HEK293T (cell line): ENCODE data around the gene MLX.
A peak's percentile ranks its signal among the peaks of the same experiment; 100 is the strongest.
"Not testable (repeated sequence)": the region's sequence is repeated elsewhere in the genome, so short reads cannot be mapped to it uniquely, and the experiment has no call there.

Experiments used
- CTCF ChIA-PET: fragments of 350-600 bp; formaldehyde crosslinking; extraction: SDS; loops from one replicate; lab custom pipeline; 2021; ENCODE audit warnings: antibody characterized with exemption, inconsistent platforms; lab: Yijun Ruan, JAX
- POLR2A ChIA-PET: fragments of 350-600 bp; formaldehyde crosslinking; extraction: SDS; loops from one replicate; lab custom pipeline; 2020; ENCODE audit warnings: antibody characterized with exemption, inconsistent platforms; lab: Yijun Ruan, JAX
- DNase-seq: peaks from one replicate; pipeline ENCODE4 v3.0.0; 2012; ENCODE audit warnings: mixed read lengths; ENCODE audit errors: extremely low spot score
- ARNT ChIP-seq: fragments of 450-650 bp; IDR thresholded peaks from 2 replicates; pipeline ENCODE4 v1.6.1; 2017; ENCODE audit warnings: mild to moderate bottlenecking
- BHLHE40 ChIP-seq: fragments of 450-650 bp; IDR thresholded peaks from 2 replicates; pipeline ENCODE4 v1.6.1; 2016; ENCODE audit warnings: mild to moderate bottlenecking, moderate library complexity, borderline replicate concordance
- CTBP1 ChIP-seq: fragments of 450-650 bp; IDR thresholded peaks from 2 replicates; pipeline ENCODE4 v1.6.1; 2016; ENCODE audit warnings: borderline replicate concordance
- ELF4 ChIP-seq: fragments of 450-650 bp; IDR thresholded peaks from 2 replicates; pipeline ENCODE4 v1.6.1; 2017; ENCODE audit warnings: antibody characterized with exemption
- FOXA1 ChIP-seq: fragments of 450-650 bp; IDR thresholded peaks from 2 replicates; pipeline ENCODE4 v1.6.1; 2016; ENCODE audit warnings: mild to moderate bottlenecking
- FOXK2 ChIP-seq: fragments of 450-650 bp; IDR thresholded peaks from 2 replicates; pipeline ENCODE4 v1.6.1; 2016; ENCODE audit warnings: mild to moderate bottlenecking
- FOXM1 ChIP-seq: fragments of 450-650 bp; IDR thresholded peaks from 2 replicates; pipeline ENCODE4 v1.6.1; 2017; ENCODE audit warnings: mild to moderate bottlenecking, borderline replicate concordance
- HDGF ChIP-seq: fragments of 450-650 bp; IDR thresholded peaks from 2 replicates; pipeline ENCODE4 v1.6.1; 2017; ENCODE audit warnings: antibody characterized with exemption, borderline replicate concordance
- L3MBTL2 ChIP-seq: fragments of 450-650 bp; conservative IDR thresholded peaks from 2 replicates; pipeline ENCODE4 v1.6.1; 2016; ENCODE audit warnings: mild to moderate bottlenecking
- LEF1 ChIP-seq: fragments of 450-650 bp; IDR thresholded peaks from 2 replicates; pipeline ENCODE4 v1.6.1; 2017; ENCODE audit warnings: mild to moderate bottlenecking, borderline replicate concordance
- NFRKB ChIP-seq: fragments of 450-650 bp; IDR thresholded peaks from 2 replicates; pipeline ENCODE4 v1.6.1; 2016; ENCODE audit warnings: mild to moderate bottlenecking, moderate library complexity
- SP1 ChIP-seq: fragments of 450-650 bp; IDR thresholded peaks from 2 replicates; pipeline ENCODE4 v1.6.1; 2017
- SUZ12 ChIP-seq: fragments of 450-650 bp; IDR thresholded peaks from 2 replicates; pipeline ENCODE4 v1.6.1; 2016; ENCODE audit warnings: mild to moderate bottlenecking
- TARDBP ChIP-seq: fragments of 450-650 bp; IDR thresholded peaks from 2 replicates; pipeline ENCODE4 v1.6.1; 2016
- ZNF384 ChIP-seq: fragments of 450-650 bp; IDR thresholded peaks from 2 replicates; pipeline ENCODE4 v1.6.1; 2016
- TF ChIP-seq, protein P1 (sequence below): fragments of 450-650 bp; IDR thresholded peaks from 2 replicates; pipeline ENCODE4 v1.6.1; 2016

Gene MLX

DNA sequence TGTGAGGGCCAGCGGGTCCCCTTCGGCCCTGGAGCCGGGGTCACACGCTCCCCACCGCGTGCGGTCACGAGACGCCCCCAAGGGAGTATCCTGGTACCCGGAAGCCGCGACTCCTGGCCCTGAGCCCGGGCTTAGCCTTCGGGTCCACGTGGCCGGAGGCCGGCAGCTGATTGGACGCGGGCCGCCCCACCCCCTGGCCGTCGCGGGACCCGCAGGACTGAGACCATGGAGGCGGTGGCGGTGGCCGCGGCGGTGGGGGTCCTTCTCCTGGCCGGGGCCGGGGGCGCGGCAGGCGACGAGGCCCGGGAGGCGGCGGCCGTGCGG is 30.9 kb upstream of the MLX start, which contains the start of gene NAGLU:
NAGLU (plus strand) TSS at position 194 of the 324 bp plus-strand sequence; CDS start at position 226, 32 bp downstream.
- TF ChIP-seq SP1 (no peak), FOXK2 (no peak), ZNF384 (no peak), TARDBP (no peak), HDGF (no peak), FOXA1 (no peak), BHLHE40 (no peak), ELF4 (peak; percentile 97), CTBP1 (no peak), ARNT (no peak), L3MBTL2 (peak; percentile 10; the same call in 1 of the 2 replicates), SUZ12 (no peak), NFRKB (no peak)
- ChIA-PET CTCF (interaction anchor here (0.6 to 1.4 kb wide), 6 partner anchors 9 to 158 kb away, joined by 3 to 10 read pairs (median 4); partner anchors contain the start of gene PSMC3IP), POLR2A (interaction anchor here (0.6 to 3.4 kb wide), 28 partner anchors 9 to 569 kb away, joined by 3 to 37 read pairs (median 5); partner anchors contain the start of genes CAVIN1, CNP, HSD17B1 and MLX)
- peak; percentile 96 for DNase-seq

- no peak for TF ChIP-seq NFRKB
- TF ChIP-seq BHLHE40, result no peak
- peak; percentile 64 for TF ChIP-seq FOXM1
- peak; percentile 71; the same call in 1 of the 2 replicates for TF ChIP-seq ARNT
- TF ChIP-seq SP1, result no peak
- TF ChIP-seq TARDBP, result no peak
- TF ChIP-seq CTBP1, result no peak
- ChIA-PET POLR2A (interaction anchor here (0.7 to 3.4 kb wide), 32 partner anchors 9 to 461 kb away, joined by 3 to 37 read pairs (median 5); partner anchors contain the start of genes CAVIN1, HSD17B1, MLX and PSMC3IP), CTCF (interaction anchor here (0.6 to 1.4 kb wide), 6 partner anchors 9 to 227 kb away, joined by 3 to 10 read pairs (median 4); no protein-coding TSS in a partner anchor)
- DNase-seq, result peak; percentile 78
These were observed 30.3 kb upstream of the MLX start for GRCh38 chr17:42536372-42537155.

GRCh38 chr17:42537156-42537805 is 29.6 kb upstream of the MLX start:
- no peak for DNase-seq
- ChIA-PET POLR2A (interaction anchor here (0.8 to 3.4 kb wide), 17 partner anchors 10 to 236 kb away, joined by 3 to 37 read pairs (median 6); partner anchors contain the start of genes HSD17B1, MLX, PSMC3IP and RETREG3), CTCF (interaction anchor here (1.0 to 1.3 kb wide), 2 partner anchors 11 to 144 kb away, joined by 3 read pairs; no protein-coding TSS in a partner anchor)
- TF ChIP-seq TARDBP (no peak), ARNT (no peak), BHLHE40 (no peak), CTBP1 (no peak), FOXM1 (no peak), NFRKB (no peak), HDGF (no peak), FOXK2 (no peak), L3MBTL2 (no peak), SUZ12 (no peak), SP1 (no peak), FOXA1 (no peak), LEF1 (no peak), ZNF384 (no peak)
- TF ChIP-seq, protein P1, sequence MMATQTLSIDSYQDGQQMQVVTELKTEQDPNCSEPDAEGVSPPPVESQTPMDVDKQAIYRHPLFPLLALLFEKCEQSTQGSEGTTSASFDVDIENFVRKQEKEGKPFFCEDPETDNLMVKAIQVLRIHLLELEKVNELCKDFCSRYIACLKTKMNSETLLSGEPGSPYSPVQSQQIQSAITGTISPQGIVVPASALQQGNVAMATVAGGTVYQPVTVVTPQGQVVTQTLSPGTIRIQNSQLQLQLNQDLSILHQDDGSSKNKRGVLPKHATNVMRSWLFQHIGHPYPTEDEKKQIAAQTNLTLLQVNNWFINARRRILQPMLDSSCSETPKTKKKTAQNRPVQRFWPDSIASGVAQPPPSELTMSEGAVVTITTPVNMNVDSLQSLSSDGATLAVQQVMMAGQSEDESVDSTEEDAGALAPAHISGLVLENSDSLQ, result no peak

GRCh38 chr17:42537826-42538451 is 29.0 kb upstream of the MLX start:
- ChIA-PET POLR2A (interaction anchor here (0.7 to 3.4 kb wide), 4 partner anchors 15 to 66 kb away, joined by 3 to 37 read pairs (median 9); partner anchors contain the start of genes HSD17B1 and MLX), CTCF (no interaction called here)
- no peak for TF ChIP-seq HDGF
- TF ChIP-seq BHLHE40, result no peak
- DNase-seq, result no peak

DNA sequence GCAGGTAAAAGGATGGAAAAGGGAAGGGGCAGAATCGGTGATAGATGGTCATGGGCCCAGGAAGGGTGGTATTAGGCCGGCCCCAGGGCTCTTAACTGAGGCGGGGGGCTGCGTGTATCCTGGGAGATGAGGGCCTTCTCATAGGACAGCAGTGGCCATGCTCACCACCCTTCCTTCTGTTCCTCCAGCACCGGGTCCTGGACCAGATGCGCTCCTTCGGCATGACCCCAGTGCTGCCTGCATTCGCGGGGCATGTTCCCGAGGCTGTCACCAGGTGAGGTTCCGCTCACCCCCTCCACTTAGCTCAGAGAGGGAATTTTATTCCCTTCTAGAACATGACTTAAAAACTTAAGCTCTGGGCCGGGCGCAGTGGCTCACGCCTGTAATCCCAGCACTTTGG is 28.4 kb upstream of the MLX start:
- TF ChIP-seq TARDBP, result no peak
- TF ChIP-seq FOXK2, result no peak
- ChIA-PET POLR2A (interaction anchor here (0.7 to 1.1 kb wide), 4 partner anchors 16 to 66 kb away, joined by 3 to 4 read pairs (median 3); no protein-coding TSS in a partner anchor), CTCF (no interaction called here)
- DNase-seq, result no peak

DNA sequence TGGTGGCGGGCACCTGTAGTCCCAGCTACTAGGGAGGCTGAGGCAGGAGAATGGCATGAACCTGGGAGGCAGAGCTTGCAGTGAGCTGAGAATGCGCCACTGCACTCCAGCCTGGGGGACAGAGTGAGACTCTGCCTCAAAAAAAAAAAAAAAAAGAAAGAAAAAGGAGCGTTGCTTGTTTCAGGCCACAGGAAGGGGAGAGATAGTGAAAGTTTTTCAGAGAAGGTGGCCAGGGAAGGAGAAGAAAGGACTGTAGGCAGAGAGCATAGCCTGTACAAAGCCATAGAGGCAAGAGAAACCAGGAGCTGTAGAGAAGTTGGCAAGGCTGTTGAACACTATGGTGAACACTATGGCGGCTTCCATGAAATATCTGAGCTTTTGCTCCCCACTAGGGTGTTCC is 26.3 kb upstream of the MLX start:
- ChIA-PET POLR2A (interaction anchor here (1.2 to 1.8 kb wide), 2 partner anchors 14 to 30 kb away, joined by 4 to 16 read pairs; no protein-coding TSS in a partner anchor), CTCF (interaction anchor here (0.6 kb wide), 1 partner anchor 896 kb away, joined by 3 read pairs; no protein-coding TSS in a partner anchor)
- not testable (repeated sequence) for DNase-seq
